Caco-2 (cell line): ENCODE measurements around the gene SLC38A5. TPM values are rescaled to one million over a fixed set of nuclear protein-coding genes. Genes with fewer than 3 reads are reported as not detected.

Experiments used
- BruUV-seq: library from RNA; stranded (reverse); fragments of 400-500 nt; replicated peaks from 2 replicates; lab custom pipeline; 2021; lab: Mats Ljungman, UMichigan
- CTCF ChIA-PET: fragments of 300-600 bp; sonication (Branson Sonifier 250); formaldehyde crosslinking; loops from one replicate; lab custom pipeline; 2022; ENCODE audit warnings: antibody characterized with exemption; lab: Charles Lee
- POLR2A ChIA-PET: fragments of 300-600 bp; sonication (Branson Sonifier 250); formaldehyde crosslinking; loops from one replicate; lab custom pipeline; 2022; ENCODE audit warnings: antibody characterized with exemption; lab: Charles Lee
- DNase-seq, 2 experiments: peaks; one replicate each; pipeline versions ENCODE4 v3.0.0 to v3.0.0-alpha.2; 2020 to 2022
- H3K27me3 ChIP-seq: replicated peaks from 2 replicates; pipeline ENCODE4 v1.6.0; 2011; ENCODE audit warnings: low read length; ENCODE audit not compliant: control insufficient read depth, insufficient read depth
- H3K36me3 ChIP-seq: 2 replicates; pipeline ENCODE4 v1.5.1; 2011; ENCODE audit warnings: low read length; ENCODE audit not compliant: control insufficient read depth, insufficient read depth
- H3K4me1 ChIP-seq: fragments of 250-450 bp; sonication (Bioruptor Pico); 2 replicates; pipeline ENCODE4 v1.5.1; 2020; ENCODE audit warnings: mild to moderate bottlenecking
- H3K4me3 ChIP-seq: 2 replicates; pipeline ENCODE4 v1.5.1; 2011; ENCODE audit warnings: low read depth, mild to moderate bottlenecking, control low read depth, low read length
- H3K9me3 ChIP-seq: fragments of 250-450 bp; sonication (Bioruptor Pico); 2 replicates; pipeline ENCODE4 v1.5.1; 2020; ENCODE audit warnings: mild to moderate bottlenecking, moderate library complexity
- H3K27ac Mint-ChIP-seq: one replicate; pipeline ENCODE4 v1.8.0; 2022; ENCODE audit warnings: mixed read lengths; ENCODE audit not compliant: unreplicated experiment
- H3K27me3 Mint-ChIP-seq: one replicate; pipeline ENCODE4 v1.8.0; 2022; ENCODE audit warnings: mixed read lengths; ENCODE audit not compliant: insufficient read depth, unreplicated experiment
- H3K36me3 Mint-ChIP-seq: one replicate; pipeline ENCODE4 v1.8.0; 2022; ENCODE audit warnings: mild to moderate bottlenecking, mixed read lengths; ENCODE audit not compliant: insufficient read depth, unreplicated experiment
- H3K4me1 Mint-ChIP-seq: one replicate; pipeline ENCODE4 v1.8.0; 2022; ENCODE audit warnings: low read depth, mixed read lengths; ENCODE audit not compliant: unreplicated experiment
- H3K4me3 Mint-ChIP-seq: one replicate; pipeline ENCODE4 v1.8.0; 2022; ENCODE audit warnings: mild to moderate bottlenecking, moderate library complexity, mixed read lengths; ENCODE audit not compliant: unreplicated experiment
- H3K9me3 Mint-ChIP-seq: one replicate; pipeline ENCODE4 v1.8.0; 2022; ENCODE audit warnings: mixed read lengths; ENCODE audit not compliant: unreplicated experiment
- CTCF ChIP-seq, 2 experiments: fragments of 200-600 bp in 1 of 2; IDR thresholded peaks; 1 replicate in 1 of 2; 2 replicates in 1 of 2; pipeline versions ENCODE4 v1.5.1 to v1.8.0; 2011 to 2022; ENCODE audit warnings: antibody characterized with exemption in 1 of 2, control low read depth in 1 of 2, inconsistent platforms in 1 of 2, low read depth in 1 of 2, low read length in 1 of 2, mild to moderate bottlenecking in 1 of 2, moderate library complexity in 1 of 2; ENCODE audit not compliant: insufficient read depth in 1 of 2, severe bottlenecking in 1 of 2, unreplicated experiment in 1 of 2
- intact Hi-C: fragments of 100-400 bp; cut with micrococcal nuclease; formaldehyde crosslinking; loops from one replicate; pipeline ENCODE4 v1.10.0; 2022; ENCODE audit not compliant: unreplicated experiment
- total RNA-seq: library from RNA; stranded (reverse); gene quantifications from 2 replicates; pipeline ENCODE4 v1.2.3, GENCODE V29; 2022

The SLC38A5 gene
- total RNA-seq, 1 experiment from 2014 or later = 0.95 TPM

- DNase-seq = no peak
- peaks cover 6% of the 10 kb centered on the region for H3K4me1 Mint-ChIP-seq
- ChIA-PET POLR2A (no interaction called here), CTCF (no interaction called here)
- no peak overlapping the region for H3K4me3 Mint-ChIP-seq
- no peak overlapping the region for H3K4me3 ChIP-seq
- no peak overlapping the region for H3K27ac Mint-ChIP-seq
- TF ChIP-seq CTCF (IDR thresholded peaks at IDR 0.05; ENCODE audit: insufficient read depth in 1 of 2, low read depth in 1 of 2, low read length in 1 of 2, severe bottlenecking in 1 of 2, unreplicated experiment in 1 of 2) = no peak
- no peaks in the 10 kb centered on the region for H3K4me1 ChIP-seq
- no peaks in the 10 kb centered on the region for H3K9me3 Mint-ChIP-seq
- no peaks in the 10 kb centered on the region for H3K36me3 ChIP-seq
- no TSS peak for BruUV-seq
- H3K9me3 ChIP-seq = no peaks in the 10 kb centered on the region
- H3K27me3 Mint-ChIP-seq = no peaks in the 10 kb centered on the region
- no peaks in the 10 kb centered on the region for H3K27me3 ChIP-seq
- intact Hi-C loops = no loop called here
- H3K36me3 Mint-ChIP-seq = no peaks in the 10 kb centered on the region
These were observed 19.2 kb upstream of the SLC38A5 start for GRCh38 chrX:48489296-48489695.

GRCh38 chrX:48488034-48488433 lies 18.0 kb upstream of the SLC38A5 start:
- Histone ChIP-seq H3K4me3 (no peak overlapping the region), H3K27me3 (no peaks in the 10 kb centered on the region), H3K9me3 (no peaks in the 10 kb centered on the region), H3K36me3 (no peaks in the 10 kb centered on the region), H3K4me1 (no peaks in the 10 kb centered on the region)
- intact Hi-C loops = no loop called here
- no TSS peak for BruUV-seq
- H3K27me3 Mint-ChIP-seq = no peaks in the 10 kb centered on the region
- ChIA-PET CTCF (no interaction called here), POLR2A (no interaction called here)
- H3K4me1 Mint-ChIP-seq = peaks cover 6% of the 10 kb centered on the region
- H3K4me3 Mint-ChIP-seq = no peak overlapping the region
- H3K9me3 Mint-ChIP-seq = no peaks in the 10 kb centered on the region
- no peak for DNase-seq
- H3K27ac Mint-ChIP-seq = no peak overlapping the region
- no peaks in the 10 kb centered on the region for H3K36me3 Mint-ChIP-seq
- TF ChIP-seq CTCF (IDR thresholded peaks at IDR 0.05; ENCODE audit: insufficient read depth in 1 of 2, low read depth in 1 of 2, low read length in 1 of 2, severe bottlenecking in 1 of 2, unreplicated experiment in 1 of 2) = no peak

- Mint-ChIP-seq H3K27me3 (no peaks in the 10 kb centered on the region), H3K9me3 (no peaks in the 10 kb centered on the region), H3K27ac (no peak overlapping the region), H3K36me3 (no peaks in the 10 kb centered on the region), H3K4me1 (peaks cover 4% of the 10 kb centered on the region), H3K4me3 (no peak overlapping the region)
- Histone ChIP-seq H3K36me3 (no peaks in the 10 kb centered on the region), H3K9me3 (no peaks in the 10 kb centered on the region), H3K4me3 (no peak overlapping the region), H3K4me1 (no peaks in the 10 kb centered on the region), H3K27me3 (no peaks in the 10 kb centered on the region)
- intact Hi-C loops = no loop called here
- peak; percentile 24 to 57 for DNase-seq
- CTCF ChIA-PET = no interaction called here
- TF ChIP-seq CTCF (IDR thresholded peaks at IDR 0.05; ENCODE audit: insufficient read depth in 1 of 2, low read depth in 1 of 2, low read length in 1 of 2, severe bottlenecking in 1 of 2, unreplicated experiment in 1 of 2) = no peak
- POLR2A ChIA-PET = no interaction called here
- no TSS peak for BruUV-seq
These were observed 17.3 kb upstream of the SLC38A5 start for GRCh38 chrX:48487362-48487798.
